ENCODE data around the gene GLYAT. TPM values are rescaled to one million over a fixed set of nuclear protein-coding genes. Genes with fewer than 3 reads are reported as not detected.

The GLYAT gene
- total RNA-seq, 1 experiment from 2014 or later: not detected

DNA sequence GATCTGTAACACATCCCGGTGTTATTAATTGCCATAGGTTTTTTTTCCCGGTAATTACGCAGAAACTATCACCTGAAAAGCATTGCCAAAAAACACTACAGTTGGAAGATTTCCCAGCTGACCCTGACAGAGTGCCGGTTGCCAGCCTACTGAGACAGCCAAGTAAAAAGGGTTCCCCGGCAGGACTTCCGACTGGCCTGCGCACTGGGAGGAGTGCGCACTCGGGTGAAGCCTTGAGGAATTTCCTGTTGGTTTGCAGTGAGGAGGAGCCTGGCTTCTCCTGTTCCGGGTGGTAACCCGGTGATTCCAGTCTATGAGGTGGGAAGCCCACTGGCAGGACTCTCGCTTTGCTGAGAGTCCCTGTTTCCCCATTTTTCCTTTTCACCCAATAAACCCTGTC, 57.1 kb downstream of the GLYAT start:
- DNase-seq: no peak
- peaks cover 11% of the 10 kb centered on the region; the same call in 1 of the 2 replicates for H3K27me3 ChIP-seq

DNA sequence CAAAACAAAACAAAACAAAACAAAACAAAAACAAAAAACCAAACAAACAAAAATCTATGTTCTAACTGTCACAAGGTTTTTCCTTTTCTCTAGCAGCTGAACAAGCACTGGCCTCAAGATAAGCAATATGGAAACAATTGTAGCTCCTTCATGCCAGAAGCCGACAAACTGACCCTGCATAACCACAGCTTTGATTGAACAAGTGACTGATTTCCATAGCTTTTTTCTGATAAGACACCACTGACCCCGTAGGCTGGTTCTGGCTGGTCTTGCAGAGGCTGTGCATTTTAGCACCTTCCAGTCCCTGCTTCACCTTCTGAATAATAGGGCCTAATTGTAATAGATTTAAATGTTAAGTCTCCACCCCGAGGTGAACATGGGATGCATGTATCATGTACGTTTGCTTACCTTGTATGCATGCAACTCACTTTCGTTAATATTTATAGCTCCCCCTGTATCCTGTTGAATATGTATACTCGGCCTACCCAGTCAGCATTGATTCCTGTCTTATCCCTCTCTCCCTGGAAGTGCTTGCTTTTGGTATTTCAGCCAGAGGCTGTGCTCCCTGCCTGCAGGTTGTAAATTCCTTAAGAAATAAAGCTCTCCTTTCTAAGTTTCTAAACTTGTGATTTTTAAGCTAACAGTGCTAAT, 59.6 kb downstream of the GLYAT start:
- H3K27me3 ChIP-seq: peaks cover 11% of the 10 kb centered on the region; the same call in 1 of the 2 replicates
- no peak for DNase-seq
- no peaks in the 10 kb centered on the region for H3K9me3 ChIP-seq (replicated peaks)
- no peak overlapping the region for H3K27ac ChIP-seq
- no peak overlapping the region for H3K4me3 ChIP-seq
- H3K36me3 ChIP-seq: no peaks in the 10 kb centered on the region
- no peaks in the 10 kb centered on the region for H3K4me1 ChIP-seq

More for the DNA sequence above, 57.1 kb downstream of the GLYAT start:
- Histone ChIP-seq H3K4me1 (no peaks in the 10 kb centered on the region), H3K36me3 (no peaks in the 10 kb centered on the region), H3K9me3 (replicated peaks) (no peaks in the 10 kb centered on the region), H3K4me3 (no peak overlapping the region), H3K27ac (no peak overlapping the region)

DNA sequence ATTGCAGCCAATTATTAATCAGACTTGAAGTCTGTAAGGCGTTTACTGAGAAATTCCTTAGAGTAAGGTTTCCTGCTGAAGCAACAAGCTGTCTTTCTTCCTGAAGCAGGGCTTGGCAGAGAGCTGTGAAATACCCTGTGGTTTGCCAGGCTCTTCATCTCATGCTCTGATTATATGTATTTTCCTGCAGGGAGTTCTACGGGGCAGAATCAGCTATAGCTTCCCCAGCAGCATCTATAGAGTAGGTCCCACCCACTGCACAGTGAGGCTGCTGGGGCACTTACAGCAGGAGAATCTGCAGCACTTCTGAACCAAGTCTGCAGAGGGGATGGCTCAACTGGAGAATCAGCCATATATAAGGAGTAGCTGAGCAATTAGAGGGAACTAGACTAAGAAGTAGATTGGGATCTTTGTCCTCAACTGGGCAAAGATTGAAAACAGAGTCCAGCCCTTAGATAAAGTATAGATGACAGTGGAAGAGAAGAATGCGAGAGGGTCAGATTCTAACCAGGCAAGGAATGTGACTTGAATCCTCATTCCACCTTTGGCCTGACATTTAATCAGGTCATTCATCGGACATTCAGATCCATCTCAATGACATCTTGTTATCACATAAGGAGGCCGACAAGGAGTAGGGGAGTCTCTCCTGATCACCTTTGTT, 71.7 kb downstream of the GLYAT start:
- Histone ChIP-seq H3K27ac (no peak overlapping the region), H3K27me3 (no peaks in the 10 kb centered on the region), H3K9me3 (replicated peaks) (no peaks in the 10 kb centered on the region), H3K4me1 (no peaks in the 10 kb centered on the region), H3K36me3 (no peaks in the 10 kb centered on the region), H3K4me3 (no peak overlapping the region)
- DNase-seq: no peak

DNA sequence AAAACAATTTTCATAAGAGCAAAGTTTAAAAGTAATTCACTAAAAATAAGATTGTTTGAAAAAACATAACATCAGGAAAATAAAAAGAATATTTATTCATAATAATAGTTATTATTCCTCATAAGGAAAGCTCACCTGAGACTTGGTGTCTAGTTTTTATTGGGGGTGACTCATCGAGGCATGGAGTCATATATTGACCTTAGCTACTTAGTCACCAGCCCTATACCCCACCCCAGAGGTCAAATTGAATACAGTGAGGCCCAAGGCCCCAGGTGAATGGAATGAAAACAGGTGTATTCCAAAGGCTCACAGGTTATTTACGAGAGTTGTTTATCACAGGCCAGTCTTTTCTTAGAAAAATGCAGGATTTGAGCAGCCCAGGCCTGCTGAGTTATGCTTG, 72.3 kb downstream of the GLYAT start:
- Histone ChIP-seq H3K4me1 (no peaks in the 10 kb centered on the region), H3K9me3 (replicated peaks) (no peaks in the 10 kb centered on the region), H3K27me3 (no peaks in the 10 kb centered on the region), H3K36me3 (no peaks in the 10 kb centered on the region), H3K4me3 (no peak overlapping the region), H3K27ac (no peak overlapping the region)
- no peak for DNase-seq

Other genes with a start within 250 kb of the GLYAT start
- gene OR5B21, start 223.8 kb downstream of the GLYAT start, total RNA-seq (2014; rRNA removed; shearing (Covaris generic)): not detected in 2 replicates
- gene LPXN, start 156.1 kb downstream of the GLYAT start, total RNA-seq (2014; rRNA removed; shearing (Covaris generic)): 1.9 TPM in 2 replicates
- gene ZFP91, start 152.9 kb downstream of the GLYAT start, total RNA-seq (2014; rRNA removed; shearing (Covaris generic)): 56.4 and 60.5 TPM in 2 replicates
- gene CNTF, start 109.3 kb downstream of the GLYAT start, total RNA-seq (2014; rRNA removed; shearing (Covaris generic)): 1.5 and 1.6 TPM in 2 replicates
- gene GLYATL2, start 112.8 kb upstream of the GLYAT start, total RNA-seq (2014; rRNA removed; shearing (Covaris generic)): not detected in 2 replicates
- not detected in 2 replicates for gene GLYATL1, start 207.5 kb upstream of the GLYAT start, total RNA-seq (2014; rRNA removed; shearing (Covaris generic))